ENCODE results near the gene CLHC1.

GRCh38 chr2:55169915-55170314 lies 62.2 kb downstream of the CLHC1 start:
- TF ChIP-seq CTCF (IDR thresholded peaks at IDR 0.05) (no peak), POLR2AphosphoS5 (IDR thresholded peaks at IDR 0.05) (no peak), POLR2A (IDR thresholded peaks at IDR 0.05) (no peak), EP300 (IDR thresholded peaks at IDR 0.05) (no peak)

Data from suprapubic skin (tissue), 4 donors.